ENCODE results near the gene SPACA5.
"Not testable (repeated sequence)": the region's sequence is repeated elsewhere in the genome, so short reads cannot be mapped to it uniquely, and the experiment has no call there.

The SPACA5 gene

DNA sequence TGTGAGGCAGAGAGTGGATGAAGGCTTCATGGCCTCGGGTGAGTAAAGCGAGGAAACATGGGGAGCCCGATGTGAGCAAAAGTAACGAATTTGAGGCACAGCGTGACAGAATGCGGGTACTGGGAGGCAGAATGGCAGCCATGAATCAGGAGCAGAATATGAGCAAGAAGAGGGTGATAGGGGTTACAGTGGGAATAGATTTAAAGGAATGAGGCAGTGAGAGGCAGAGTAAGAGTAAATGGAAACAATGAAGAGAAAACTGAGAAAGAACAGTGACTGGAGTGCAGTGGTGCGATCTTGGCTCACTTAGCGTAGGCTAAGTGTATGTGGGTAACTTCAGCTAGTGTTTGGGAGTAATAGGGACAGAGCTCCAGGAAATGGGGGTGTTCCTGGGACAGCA, at the start of gene SPACA5:
Gene SPACA5, plus strand, starts transcription at position 301 of the 400 bp plus-strand sequence. CDS start 815 bp downstream, outside the sequence.
- H3K27me3 ChIP-seq (ENCODE audit: control insufficient read depth in 1 of 2, insufficient read depth in 2 of 2, low read length in 2 of 2); H3K9me3 ChIP-seq (ENCODE audit: control insufficient read depth in 2 of 2, low read length in 2 of 2); H3K27ac ChIP-seq (ENCODE audit: low read length); H3K4me3 ChIP-seq (ENCODE audit: low read length in 2 of 2); H3K4me1 ChIP-seq (ENCODE audit: control insufficient read depth, insufficient read depth, low read length); H3K9ac ChIP-seq (ENCODE audit: low read length in 2 of 2); H3K36me3 ChIP-seq (ENCODE audit: control insufficient read depth in 2 of 2, insufficient read depth in 2 of 2, low read length in 2 of 2): not testable (repeated sequence)

GRCh38 chrX:47958206-47958605, 48.6 kb upstream of the SPACA5 start:
- H3K4me3 ChIP-seq (ENCODE audit: low read length in 2 of 2); H3K36me3 ChIP-seq (ENCODE audit: control insufficient read depth in 2 of 2, insufficient read depth in 2 of 2, low read length in 2 of 2); H3K9me3 ChIP-seq (ENCODE audit: control insufficient read depth in 2 of 2, low read length in 2 of 2); H3K27me3 ChIP-seq (ENCODE audit: control insufficient read depth in 1 of 2, insufficient read depth in 2 of 2, low read length in 2 of 2); H3K4me1 ChIP-seq (ENCODE audit: control insufficient read depth, insufficient read depth, low read length); H3K27ac ChIP-seq (ENCODE audit: low read length); H3K9ac ChIP-seq (ENCODE audit: low read length in 2 of 2): not testable (repeated sequence)

GRCh38 chrX:47958761-47959342, 47.9 kb upstream of the SPACA5 start:
- H3K4me3 ChIP-seq (ENCODE audit: low read length in 2 of 2) = no peak overlapping the region
- no peaks in the 10 kb centered on the region for H3K9me3 ChIP-seq (ENCODE audit: control insufficient read depth in 2 of 2, low read length in 2 of 2)
- no peak overlapping the region for H3K9ac ChIP-seq (ENCODE audit: low read length in 2 of 2)
- H3K4me1 ChIP-seq (ENCODE audit: control insufficient read depth, insufficient read depth, low read length) = no peaks in the 10 kb centered on the region
- peaks cover 0 to 3% of the 10 kb centered on the region in 2 donors for H3K27me3 ChIP-seq (ENCODE audit: control insufficient read depth in 1 of 2, insufficient read depth in 2 of 2, low read length in 2 of 2)
- H3K36me3 ChIP-seq (ENCODE audit: control insufficient read depth in 2 of 2, insufficient read depth in 2 of 2, low read length in 2 of 2) = no peaks in the 10 kb centered on the region
- H3K27ac ChIP-seq (ENCODE audit: low read length) = no peak overlapping the region

- Histone ChIP-seq H3K9me3 (ENCODE audit: control insufficient read depth in 2 of 2, low read length in 2 of 2) (peaks cover 0 to 4% of the 10 kb centered on the region in 2 donors), H3K36me3 (ENCODE audit: control insufficient read depth in 2 of 2, insufficient read depth in 2 of 2, low read length in 2 of 2) (no peaks in the 10 kb centered on the region), H3K27me3 (ENCODE audit: control insufficient read depth in 1 of 2, insufficient read depth in 2 of 2, low read length in 2 of 2) (peaks cover 0 to 3% of the 10 kb centered on the region in 2 donors), H3K4me3 (ENCODE audit: low read length in 2 of 2) (no peak overlapping the region), H3K9ac (ENCODE audit: low read length in 2 of 2) (no peak overlapping the region), H3K4me1 (ENCODE audit: control insufficient read depth, insufficient read depth, low read length) (no peaks in the 10 kb centered on the region), H3K27ac (ENCODE audit: low read length) (no peak overlapping the region)
Observed at GRCh38 chrX:47960406-47960805, 46.4 kb upstream of the SPACA5 start.

GRCh38 chrX:47961830-47962229, 45.0 kb upstream of the SPACA5 start:
- not testable (repeated sequence) for H3K27me3 ChIP-seq (ENCODE audit: control insufficient read depth in 1 of 2, insufficient read depth in 2 of 2, low read length in 2 of 2); H3K4me1 ChIP-seq (ENCODE audit: control insufficient read depth, insufficient read depth, low read length); H3K27ac ChIP-seq (ENCODE audit: low read length); H3K9me3 ChIP-seq (ENCODE audit: control insufficient read depth in 2 of 2, low read length in 2 of 2); H3K9ac ChIP-seq (ENCODE audit: low read length in 2 of 2); H3K36me3 ChIP-seq (ENCODE audit: control insufficient read depth in 2 of 2, insufficient read depth in 2 of 2, low read length in 2 of 2); H3K4me3 ChIP-seq (ENCODE audit: low read length in 2 of 2)

DNA sequence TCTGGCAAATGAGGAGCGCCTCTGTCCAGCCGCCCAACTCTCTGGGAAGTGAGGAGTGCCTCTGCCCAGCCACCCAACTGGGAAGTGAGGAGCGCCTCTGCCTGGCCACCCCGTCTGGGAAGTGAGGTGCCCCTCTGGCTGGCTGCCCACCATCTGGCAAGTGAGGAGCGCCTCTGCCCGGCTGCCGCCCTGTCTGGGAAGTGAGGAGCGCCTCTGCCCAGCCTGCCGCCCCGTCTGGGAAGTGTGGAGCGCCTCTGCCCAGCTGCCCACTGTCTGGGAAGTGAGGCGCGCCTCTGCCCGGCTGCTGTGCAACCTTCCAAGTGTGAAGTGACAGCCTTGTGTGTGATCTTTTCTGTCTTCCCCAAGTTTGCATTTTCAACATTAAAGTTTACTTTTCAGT, 41.3 kb upstream of the SPACA5 start:
- peaks cover 0 to 15% of the 10 kb centered on the region in 2 donors for H3K9me3 ChIP-seq (ENCODE audit: control insufficient read depth in 2 of 2, low read length in 2 of 2)
- H3K9ac ChIP-seq (ENCODE audit: low read length in 2 of 2); H3K4me3 ChIP-seq (ENCODE audit: low read length in 2 of 2); H3K27me3 ChIP-seq (ENCODE audit: control insufficient read depth in 1 of 2, insufficient read depth in 2 of 2, low read length in 2 of 2); H3K4me1 ChIP-seq (ENCODE audit: control insufficient read depth, insufficient read depth, low read length); H3K27ac ChIP-seq (ENCODE audit: low read length); H3K36me3 ChIP-seq (ENCODE audit: control insufficient read depth in 2 of 2, insufficient read depth in 2 of 2, low read length in 2 of 2): not testable (repeated sequence)

GRCh38 chrX:47973235-47973634, 33.6 kb upstream of the SPACA5 start:
- Histone ChIP-seq H3K4me1 (ENCODE audit: control insufficient read depth, insufficient read depth, low read length) (no peaks in the 10 kb centered on the region), H3K9me3 (ENCODE audit: control insufficient read depth in 2 of 2, low read length in 2 of 2) (peaks cover 11 to 37% of the 10 kb centered on the region in 2 donors), H3K27me3 (ENCODE audit: control insufficient read depth in 1 of 2, insufficient read depth in 2 of 2, low read length in 2 of 2) (no peaks in the 10 kb centered on the region), H3K27ac (ENCODE audit: low read length) (no peak overlapping the region), H3K9ac (ENCODE audit: low read length in 2 of 2) (no peak overlapping the region), H3K36me3 (ENCODE audit: control insufficient read depth in 2 of 2, insufficient read depth in 2 of 2, low read length in 2 of 2) (peaks cover 4 to 11% of the 10 kb centered on the region in 2 donors), H3K4me3 (ENCODE audit: low read length in 2 of 2) (no peak overlapping the region)

- Histone ChIP-seq H3K9me3 (ENCODE audit: control insufficient read depth in 2 of 2, low read length in 2 of 2) (peaks cover 11 to 34% of the 10 kb centered on the region in 2 donors), H3K4me1 (ENCODE audit: control insufficient read depth, insufficient read depth, low read length) (no peaks in the 10 kb centered on the region), H3K27me3 (ENCODE audit: control insufficient read depth in 1 of 2, insufficient read depth in 2 of 2, low read length in 2 of 2) (no peaks in the 10 kb centered on the region), H3K36me3 (ENCODE audit: control insufficient read depth in 2 of 2, insufficient read depth in 2 of 2, low read length in 2 of 2) (peaks cover 4 to 17% of the 10 kb centered on the region in 2 donors), H3K4me3 (ENCODE audit: low read length in 2 of 2) (no peak overlapping the region), H3K27ac (ENCODE audit: low read length) (no peak overlapping the region), H3K9ac (ENCODE audit: low read length in 2 of 2) (no peak overlapping the region)
Observed at GRCh38 chrX:47976254-47977151, 30.3 kb upstream of the SPACA5 start.

- H3K9me3 ChIP-seq (ENCODE audit: control insufficient read depth in 2 of 2, low read length in 2 of 2) = no peaks in the 10 kb centered on the region
- no peak overlapping the region for H3K9ac ChIP-seq (ENCODE audit: low read length in 2 of 2)
- H3K4me3 ChIP-seq (ENCODE audit: low read length in 2 of 2) = no peak overlapping the region
- H3K36me3 ChIP-seq (ENCODE audit: control insufficient read depth in 2 of 2, insufficient read depth in 2 of 2, low read length in 2 of 2) = peaks cover 0 to 5% of the 10 kb centered on the region in 2 donors
- no peak overlapping the region for H3K27ac ChIP-seq (ENCODE audit: low read length)
- no peaks in the 10 kb centered on the region for H3K4me1 ChIP-seq (ENCODE audit: control insufficient read depth, insufficient read depth, low read length)
- no peaks in the 10 kb centered on the region for H3K27me3 ChIP-seq (ENCODE audit: control insufficient read depth in 1 of 2, insufficient read depth in 2 of 2, low read length in 2 of 2)
Observed at GRCh38 chrX:47991263-47992094, 15.3 kb upstream of the SPACA5 start.

DNA sequence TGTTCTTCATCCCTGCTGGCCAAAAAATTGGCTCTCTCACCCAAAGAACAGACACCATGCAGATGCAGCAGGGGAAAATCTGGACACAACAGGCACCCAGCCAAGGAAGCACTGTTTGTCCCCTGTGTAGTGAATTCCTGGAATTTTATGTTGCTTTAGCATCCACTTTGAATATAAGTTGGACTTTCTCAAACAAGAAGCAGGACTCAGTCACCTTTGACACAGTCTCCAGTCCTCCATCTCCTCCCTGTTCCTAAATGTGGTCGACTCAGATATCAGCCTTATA, 14.8 kb upstream of the SPACA5 start:
- no peaks in the 10 kb centered on the region for H3K27me3 ChIP-seq (ENCODE audit: control insufficient read depth in 1 of 2, insufficient read depth in 2 of 2, low read length in 2 of 2)
- no peaks in the 10 kb centered on the region for H3K9me3 ChIP-seq (ENCODE audit: control insufficient read depth in 2 of 2, low read length in 2 of 2)
- no peak overlapping the region for H3K27ac ChIP-seq (ENCODE audit: low read length)
- no peaks in the 10 kb centered on the region for H3K4me1 ChIP-seq (ENCODE audit: control insufficient read depth, insufficient read depth, low read length)
- H3K36me3 ChIP-seq (ENCODE audit: control insufficient read depth in 2 of 2, insufficient read depth in 2 of 2, low read length in 2 of 2) = peaks cover 0 to 5% of the 10 kb centered on the region in 2 donors
- H3K4me3 ChIP-seq (ENCODE audit: low read length in 2 of 2) = no peak overlapping the region
- no peak overlapping the region for H3K9ac ChIP-seq (ENCODE audit: low read length in 2 of 2)
